Measurements from ENCODE around the gene GLYATL1.
"Not testable (repeated sequence)": the region's sequence is repeated elsewhere in the genome, so short reads cannot be mapped to it uniquely, and the experiment has no call there.

The GLYATL1 gene

GRCh38 chr11:58994171-58994570 lies 54.9 kb downstream of the GLYATL1 start:
- DNase-seq (ENCODE audit: low read depth in 2 of 2, low spot score in 1 of 2), result no peak

GRCh38 chr11:58998480-58999290 lies 59.4 kb downstream of the GLYATL1 start:
- no peak for DNase-seq (ENCODE audit: low read depth in 2 of 2, low spot score in 1 of 2)

- DNase-seq (ENCODE audit: low read depth in 2 of 2, low spot score in 1 of 2), result no peak
Measured at GRCh38 chr11:58999291-58999680, 60.0 kb downstream of the GLYATL1 start.

DNA sequence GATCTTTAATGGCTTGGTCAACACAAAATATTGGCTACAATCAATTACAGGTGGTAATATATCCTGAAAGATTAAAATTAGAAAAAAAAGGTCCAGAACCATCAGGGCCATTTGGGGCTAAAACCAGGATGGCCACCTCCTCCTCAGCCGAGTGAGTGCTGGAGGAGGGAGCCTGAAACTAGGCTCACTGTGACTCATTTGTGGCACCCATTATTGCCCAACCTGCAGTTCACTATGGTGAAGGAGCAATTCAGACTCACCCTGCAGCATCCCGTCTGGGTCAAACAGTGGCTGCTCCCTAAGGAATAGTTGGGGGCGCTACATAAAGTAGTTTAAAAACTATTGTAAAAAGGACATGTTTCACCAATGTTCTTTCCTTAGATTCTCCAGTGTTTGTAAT lies 60.7 kb downstream of the GLYATL1 start:
- no peak for DNase-seq (ENCODE audit: low read depth in 2 of 2, low spot score in 1 of 2)

GRCh38 chr11:59002006-59002405 lies 62.7 kb downstream of the GLYATL1 start:
- DNase-seq (ENCODE audit: low read depth in 2 of 2, low spot score in 1 of 2), result not testable (repeated sequence)
